HepG2 (cell line): ENCODE data around the gene DOK4. TPM values are rescaled to one million over a fixed set of nuclear protein-coding genes. Genes with fewer than 3 reads are reported as not detected.

Source experiments
- BORCS8-MEF2B ChIP-seq: sonication (generic); formaldehyde crosslinking; IDR thresholded peaks from 2 replicates; pipeline ENCODE4 v1.8.0; 2022; ENCODE audit warnings: mild to moderate bottlenecking, missing genetic modification reagents
- DZIP1 ChIP-seq: sonication (generic); formaldehyde crosslinking; IDR thresholded peaks from 2 replicates; pipeline ENCODE4 v1.5.0; 2020; ENCODE audit warnings: mild to moderate bottlenecking, missing genetic modification reagents
- FOSL2 ChIP-seq: sonication (generic); formaldehyde crosslinking; IDR thresholded peaks from 2 replicates; pipeline ENCODE4 v1.4.0; 2020; ENCODE audit warnings: missing genetic modification reagents
- FOXK1 ChIP-seq: sonication (generic); formaldehyde crosslinking; IDR thresholded peaks from 2 replicates; pipeline ENCODE4 v1.4.0; 2020; ENCODE audit warnings: low read depth, missing genetic modification reagents, borderline replicate concordance
- GZF1 ChIP-seq: sonication (generic); formaldehyde crosslinking; IDR thresholded peaks from 2 replicates; pipeline ENCODE4 v1.5.1; 2020; ENCODE audit warnings: mild to moderate bottlenecking, missing genetic modification reagents
- HNRNPL ChIP-seq: fragments of 200-400 bp; formaldehyde crosslinking; IDR thresholded peaks from 2 replicates; pipeline ENCODE4 v1.6.1; 2017; ENCODE audit warnings: mild to moderate bottlenecking, low read depth, low read length
- HOXA7 ChIP-seq: sonication (generic); formaldehyde crosslinking; IDR thresholded peaks from 2 replicates; pipeline ENCODE4 v1.8.1; 2022; ENCODE audit warnings: mild to moderate bottlenecking, missing genetic modification reagents, moderate library complexity
- KMT2B ChIP-seq: IDR thresholded peaks from 2 replicates; pipeline ENCODE4 v1.6.1; 2016; ENCODE audit warnings: missing genetic modification reagents, missing compliant biosample characterization
- MIXL1 ChIP-seq: IDR thresholded peaks from 2 replicates; pipeline ENCODE4 v1.6.1; 2016
- NR2F1 ChIP-seq, 2 experiments: fragments of 450-650 bp in 1 of 2; formaldehyde crosslinking in 1 of 2; IDR thresholded peaks; 2 replicates each; pipeline versions ENCODE4 v1.5.0 to v1.6.1; 2016 to 2020; ENCODE audit warnings: mild to moderate bottlenecking in 1 of 2, missing compliant biosample characterization in 1 of 2, missing genetic modification reagents in 1 of 2, moderate library complexity in 1 of 2
- NRL ChIP-seq: sonication (generic); formaldehyde crosslinking; IDR thresholded peaks from 2 replicates; pipeline ENCODE4 v1.5.0; 2020; ENCODE audit warnings: missing genetic modification reagents, mild to moderate bottlenecking, moderate library complexity, borderline replicate concordance
- SIN3B ChIP-seq: fragments of 150-350 bp; IDR thresholded peaks from 2 replicates; pipeline ENCODE4 v1.6.1; 2014; ENCODE audit warnings: low read length
- SNAI1 ChIP-seq: sonication (generic); formaldehyde crosslinking; IDR thresholded peaks from 2 replicates; pipeline ENCODE4 v1.5.0; 2020; ENCODE audit warnings: mild to moderate bottlenecking, missing genetic modification reagents, borderline replicate concordance
- TERF1 ChIP-seq: sonication (generic); formaldehyde crosslinking; IDR thresholded peaks from 2 replicates; pipeline ENCODE4 v1.8.0; 2022; ENCODE audit warnings: mild to moderate bottlenecking, missing genetic modification reagents, moderate library complexity
- TFDP1 ChIP-seq: IDR thresholded peaks from 2 replicates; pipeline ENCODE4 v1.6.1; 2016; ENCODE audit warnings: missing compliant biosample characterization, missing genetic modification reagents, borderline replicate concordance
- ZFAT ChIP-seq: sonication (generic); formaldehyde crosslinking; conservative IDR thresholded peaks from 2 replicates; pipeline ENCODE4 v1.8.1; 2023; ENCODE audit warnings: missing genetic modification reagents, inconsistent platforms
- ZMAT3 ChIP-seq: sonication (generic); formaldehyde crosslinking; conservative IDR thresholded peaks from 2 replicates; pipeline ENCODE4 v1.7.0; 2021; ENCODE audit warnings: missing genetic modification reagents
- ZNF274 ChIP-seq: sonication (generic); formaldehyde crosslinking; IDR thresholded peaks from 2 replicates; pipeline ENCODE4 v1.5.1; 2020; ENCODE audit warnings: mild to moderate bottlenecking, missing genetic modification reagents
- ZNF34 ChIP-seq: sonication (generic); formaldehyde crosslinking; IDR thresholded peaks from 2 replicates; pipeline ENCODE4 v1.4.0; 2020; ENCODE audit warnings: mild to moderate bottlenecking, missing genetic modification reagents, borderline replicate concordance
- ZNF350 ChIP-seq: sonication (generic); formaldehyde crosslinking; IDR thresholded peaks from 2 replicates; pipeline ENCODE4 v1.4.0; 2020; ENCODE audit warnings: mild to moderate bottlenecking, low read depth, missing genetic modification reagents, borderline replicate concordance
- ZNF562 ChIP-seq: sonication (generic); formaldehyde crosslinking; IDR thresholded peaks from 2 replicates; pipeline ENCODE4 v1.8.0; 2022; ENCODE audit warnings: missing genetic modification reagents, borderline replicate concordance
- ZNF570 ChIP-seq: sonication (generic); formaldehyde crosslinking; IDR thresholded peaks from 2 replicates; pipeline ENCODE4 v1.4.0; 2020; ENCODE audit warnings: mild to moderate bottlenecking, missing genetic modification reagents, borderline replicate concordance
- ZNF614 ChIP-seq: IDR thresholded peaks from 2 replicates; pipeline ENCODE4 v1.6.1; 2018; ENCODE audit warnings: missing biosample characterization, missing genetic modification reagents, inconsistent platforms, borderline replicate concordance
- ZNF737 ChIP-seq: sonication (generic); formaldehyde crosslinking; IDR thresholded peaks from 2 replicates; pipeline ENCODE4 v1.5.0; 2020; ENCODE audit warnings: missing genetic modification reagents, mild to moderate bottlenecking, borderline replicate concordance
- ZNF83 ChIP-seq: sonication (generic); formaldehyde crosslinking; IDR thresholded peaks from 2 replicates; pipeline ENCODE4 v1.4.0; 2020; ENCODE audit warnings: missing genetic modification reagents, mild to moderate bottlenecking, borderline replicate concordance
- polyA plus RNA-seq, 8 experiments: library from polyadenylated mRNA; depleted of rRNA in 3 of 8; stranded (reverse) in 7 of 8; unstranded in 1 of 8; fragments of >200 nt; fragmentation: Illumina TruSeq in 4 of 8; extraction: Trizol in 4 of 8; gene quantifications; 2 replicates each; pipeline versions ENCODE4 v1.2.1 to v1.2.3, GENCODE V29; 2011 to 2016; ENCODE audit warnings: low read depth in 4 of 8, missing spikeins in 1 of 8, mixed read lengths in 1 of 8; ENCODE audit not compliant: insufficient read depth in 1 of 8
- total RNA-seq, 5 experiments: library from RNA; depleted of rRNA; stranded (reverse); fragments of >200 nt; fragmentation: Illumina TruSeq; extraction: Trizol; gene quantifications; 2 replicates each; pipeline ENCODE4 v1.2.3, GENCODE V29; 2016; ENCODE audit warnings: low read depth in 1 of 5

The DOK4 gene
- total and polyA plus RNA-seq, 2 of the 13 experiments (the other 11 are each of a cell fraction or from before 2014, with no cell fraction given): 52.7 to 70.0 TPM

GRCh38 chr16:57486858-57487834 lies 853 bp upstream of the DOK4 start (continued):
- TF ChIP-seq BORCS8-MEF2B (CRISPR knock-in tag) (no peak), HOXA7 (CRISPR knock-in tag) (0 out of 2 replicates have a peak, but pooled peaks have one; percentile 63), DZIP1 (CRISPR knock-in tag) (no peak), ZNF350 (CRISPR knock-in tag) (0 out of 2 replicates have a peak, but pooled peaks have one; percentile 13), HNRNPL (no peak), ZNF614 (CRISPR knock-in tag) (0 out of 2 replicates have a peak, but pooled peaks have one; percentile 13), ZFAT (CRISPR knock-in tag) (no peak), ZNF737 (CRISPR knock-in tag) (no peak), ZNF34 (CRISPR knock-in tag) (no peak), KMT2B (CRISPR knock-in tag) (no peak), ZNF570 (CRISPR knock-in tag) (no peak), ZMAT3 (0 out of 2 replicates have a peak, but pooled peaks have one; percentile 45), NRL (no peak), ZNF83 (CRISPR knock-in tag) (no peak), TERF1 (CRISPR knock-in tag) (no peak), SIN3B (no peak), FOSL2 (no peak), NR2F1 (CRISPR knock-in tag; IDR thresholded peaks at IDR 0.05) (no peak), TFDP1 (CRISPR knock-in tag) (no peak), GZF1 (CRISPR knock-in tag) (peak; percentile 98; the same call in 1 of the 2 replicates), ZNF274 (CRISPR knock-in tag) (no peak), MIXL1 (no peak), FOXK1 (CRISPR knock-in tag) (no peak), SNAI1 (CRISPR knock-in tag) (no peak), ZNF562 (CRISPR knock-in tag) (no peak)
